OCI-LY3 (cell line): ENCODE measurements around the gene NAPA.

Source experiments
- H2AFZ ChIP-seq: fragments of 200-600, 300-600 bp; shearing (Covaris generic); 2 replicates; pipeline ENCODE4 v1.6.0; 2014; ENCODE audit warnings: antibody characterized with exemption, low read depth, low read length
- H3K27ac ChIP-seq: fragments of 200-600, 300-600 bp; sonication (generic); 2 replicates; pipeline ENCODE4 v1.5.1; 2014; ENCODE audit warnings: mild to moderate bottlenecking, low read length, moderate library complexity, mixed read lengths
- H3K27me3 ChIP-seq: fragments of 200-600, 300-600 bp; sonication (generic); 2 replicates; pipeline ENCODE4 v1.6.1; 2014; ENCODE audit warnings: low read depth, low read length, mixed read lengths
- H3K36me3 ChIP-seq: fragments of 200-600, 300-600 bp; sonication (generic); replicated peaks from 2 replicates; pipeline ENCODE3; 2014; ENCODE audit warnings: low read depth, low read length, mixed read lengths
- H3K4me1 ChIP-seq: fragments of 300-600, 200-600 bp; sonication (generic); 2 replicates; pipeline ENCODE4 v1.6.1; 2014; ENCODE audit warnings: low read length, mixed read lengths
- H3K4me2 ChIP-seq: fragments of 200-600, 300-600 bp; sonication (generic); 2 replicates; pipeline ENCODE4 v1.6.1; 2014; ENCODE audit warnings: low read length, mixed read lengths
- H3K4me3 ChIP-seq: fragments of 300-600, 200-600 bp; sonication (generic); 2 replicates; pipeline ENCODE4 v1.5.1; 2014; ENCODE audit warnings: antibody characterized with exemption, mild to moderate bottlenecking, low read length, moderate library complexity
- H3K79me2 ChIP-seq: fragments of 300-600, 200-600 bp; shearing (Covaris generic); 2 replicates; pipeline ENCODE4 v1.6.1; 2014; ENCODE audit warnings: mild to moderate bottlenecking, low read length, mixed read lengths
- H3K9ac ChIP-seq: fragments of 300-600, 200-600 bp; shearing (Covaris generic); 2 replicates; pipeline ENCODE4 v1.6.0; 2014; ENCODE audit warnings: mild to moderate bottlenecking, low read length, moderate library complexity
- H3K9me3 ChIP-seq: fragments of 200-600, 300-600 bp; shearing (Covaris generic); 2 replicates; pipeline ENCODE4 v1.6.1; 2014; ENCODE audit warnings: low read length, mixed read lengths; ENCODE audit not compliant: insufficient read depth
- H4K20me1 ChIP-seq: fragments of 200-600, 300-600 bp; sonication (generic); 2 replicates; pipeline ENCODE4 v1.6.1; 2016; ENCODE audit warnings: low read length, mixed read lengths; ENCODE audit not compliant: insufficient read depth
- EZH2phosphoT487 ChIP-seq: fragments of 200-600 bp; shearing (Covaris generic); IDR thresholded peaks from 2 replicates; pipeline ENCODE4 v1.6.1; 2018; ENCODE audit warnings: antibody characterized with exemption, mixed run types, low read depth
- TF ChIP-seq, protein P1 (sequence below): fragments of 200-600, 300-600 bp; sonication (generic); IDR thresholded peaks from 2 replicates; pipeline ENCODE4 v1.5.1; 2014; ENCODE audit warnings: antibody characterized with exemption, low read length, low read depth

NAPA gene

DNA sequence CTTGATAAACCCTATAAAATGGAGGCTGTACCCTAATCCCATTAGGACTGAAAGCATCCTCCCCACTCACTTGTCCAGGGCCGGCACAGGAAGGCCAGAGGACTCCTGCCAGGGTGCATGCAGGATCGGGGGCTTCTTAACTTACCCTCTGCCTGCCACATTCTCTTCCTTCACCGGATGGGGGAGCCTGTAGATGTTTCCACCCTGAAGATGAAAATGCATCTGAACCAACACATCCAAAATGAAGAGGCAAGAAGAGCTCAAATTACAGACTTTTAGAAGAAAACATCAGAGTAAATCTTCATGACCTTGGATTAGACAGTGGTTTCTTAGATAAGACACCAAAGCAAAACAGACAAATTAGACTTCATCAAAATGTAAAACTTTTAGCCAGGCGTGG lies 25.9 kb upstream of the NAPA start:
- no peak overlapping the region for H2AFZ ChIP-seq
- H4K20me1 ChIP-seq: no peaks in the 10 kb centered on the region
- H3K4me1 ChIP-seq: peaks cover 7% of the 10 kb centered on the region; the same call in 1 of the 2 replicates
- H3K4me3 ChIP-seq: no peak overlapping the region
- H3K79me2 ChIP-seq: no peaks in the 10 kb centered on the region
- H3K27me3 ChIP-seq: 0 out of 2 replicates have a peak, but pooled peaks cover 2% of the 10 kb centered on the region
- no peak overlapping the region for H3K4me2 ChIP-seq
- no peak overlapping the region for H3K9ac ChIP-seq
- H3K36me3 ChIP-seq: no peaks in the 10 kb centered on the region
- no peak overlapping the region for H3K27ac ChIP-seq
- H3K9me3 ChIP-seq: no peaks in the 10 kb centered on the region
- TF ChIP-seq, protein P1, sequence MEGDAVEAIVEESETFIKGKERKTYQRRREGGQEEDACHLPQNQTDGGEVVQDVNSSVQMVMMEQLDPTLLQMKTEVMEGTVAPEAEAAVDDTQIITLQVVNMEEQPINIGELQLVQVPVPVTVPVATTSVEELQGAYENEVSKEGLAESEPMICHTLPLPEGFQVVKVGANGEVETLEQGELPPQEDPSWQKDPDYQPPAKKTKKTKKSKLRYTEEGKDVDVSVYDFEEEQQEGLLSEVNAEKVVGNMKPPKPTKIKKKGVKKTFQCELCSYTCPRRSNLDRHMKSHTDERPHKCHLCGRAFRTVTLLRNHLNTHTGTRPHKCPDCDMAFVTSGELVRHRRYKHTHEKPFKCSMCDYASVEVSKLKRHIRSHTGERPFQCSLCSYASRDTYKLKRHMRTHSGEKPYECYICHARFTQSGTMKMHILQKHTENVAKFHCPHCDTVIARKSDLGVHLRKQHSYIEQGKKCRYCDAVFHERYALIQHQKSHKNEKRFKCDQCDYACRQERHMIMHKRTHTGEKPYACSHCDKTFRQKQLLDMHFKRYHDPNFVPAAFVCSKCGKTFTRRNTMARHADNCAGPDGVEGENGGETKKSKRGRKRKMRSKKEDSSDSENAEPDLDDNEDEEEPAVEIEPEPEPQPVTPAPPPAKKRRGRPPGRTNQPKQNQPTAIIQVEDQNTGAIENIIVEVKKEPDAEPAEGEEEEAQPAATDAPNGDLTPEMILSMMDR: peak; percentile 21; the same call in 1 of the 2 replicates
- TF ChIP-seq EZH2phosphoT487: no peak

DNA sequence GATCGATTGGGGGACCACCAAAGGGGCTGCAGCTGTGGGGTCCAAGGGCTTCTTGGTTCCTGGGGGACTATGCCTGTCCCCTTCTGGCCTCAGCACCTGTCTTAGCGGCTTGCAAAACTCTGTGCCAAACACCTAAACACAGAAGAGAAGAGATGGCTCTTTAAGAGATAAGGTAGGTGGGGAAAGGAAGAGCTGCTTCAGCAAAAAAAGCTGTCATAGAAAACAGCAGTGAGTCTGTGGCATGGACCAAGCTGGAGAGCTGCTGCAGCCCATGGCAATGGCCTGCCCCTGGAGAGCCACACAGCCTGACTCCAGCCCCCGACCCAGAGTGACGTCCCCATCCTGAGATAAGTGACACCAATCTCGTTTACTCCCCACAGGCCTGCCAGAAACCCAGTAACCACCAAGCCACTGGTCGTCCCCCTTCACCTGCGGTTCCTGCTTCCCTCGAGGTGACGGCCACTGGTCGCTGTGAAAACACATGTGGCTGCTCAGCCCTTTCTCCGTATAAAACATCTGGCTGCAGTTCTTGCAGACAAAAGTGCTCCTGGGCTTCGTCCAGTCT lies 25.0 kb upstream of the NAPA start:
- Histone ChIP-seq H3K27ac (no peak overlapping the region), H4K20me1 (no peaks in the 10 kb centered on the region), H3K4me1 (peaks cover 7% of the 10 kb centered on the region; the same call in 1 of the 2 replicates), H3K4me2 (no peak overlapping the region), H3K36me3 (no peaks in the 10 kb centered on the region), H3K4me3 (no peak overlapping the region), H3K9me3 (no peaks in the 10 kb centered on the region), H2AFZ (no peak overlapping the region), H3K79me2 (no peaks in the 10 kb centered on the region), H3K27me3 (0 out of 2 replicates have a peak, but pooled peaks cover 2% of the 10 kb centered on the region), H3K9ac (no peak overlapping the region)
- TF ChIP-seq EZH2phosphoT487: no peak
- TF ChIP-seq, protein P1: no peak

DNA sequence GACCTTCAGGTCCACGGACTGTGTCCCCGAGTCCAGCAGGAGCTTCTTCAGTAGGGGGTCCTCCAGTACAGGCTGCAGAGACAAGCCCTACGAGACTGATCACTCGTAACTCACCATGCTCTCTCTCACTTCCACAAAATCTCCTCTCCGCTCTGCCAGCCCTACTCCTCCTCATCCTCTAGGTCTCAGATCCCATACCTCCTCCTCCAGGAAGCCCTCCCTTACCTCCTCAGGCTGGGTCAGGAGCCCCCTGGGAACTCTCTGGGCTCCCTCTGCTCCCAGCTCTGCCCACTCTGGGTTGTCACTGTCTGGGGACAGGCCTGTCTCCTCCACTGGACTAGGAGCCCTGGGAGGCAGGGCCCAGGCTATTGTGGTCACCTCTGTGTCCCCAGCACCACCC lies 23.9 kb upstream of the NAPA start:
- Histone ChIP-seq H3K36me3 (no peaks in the 10 kb centered on the region), H3K79me2 (no peaks in the 10 kb centered on the region), H3K9me3 (no peaks in the 10 kb centered on the region), H3K27ac (no peak overlapping the region), H4K20me1 (no peaks in the 10 kb centered on the region), H3K4me3 (no peak overlapping the region), H3K9ac (no peak overlapping the region), H3K4me1 (peaks cover 7% of the 10 kb centered on the region; the same call in 1 of the 2 replicates), H3K4me2 (0 out of 2 replicates have a peak overlapping the region, but pooled peaks have one; percentile 20), H3K27me3 (0 out of 2 replicates have a peak, but pooled peaks cover 2% of the 10 kb centered on the region), H2AFZ (no peak overlapping the region)
- TF ChIP-seq EZH2phosphoT487: no peak

DNA sequence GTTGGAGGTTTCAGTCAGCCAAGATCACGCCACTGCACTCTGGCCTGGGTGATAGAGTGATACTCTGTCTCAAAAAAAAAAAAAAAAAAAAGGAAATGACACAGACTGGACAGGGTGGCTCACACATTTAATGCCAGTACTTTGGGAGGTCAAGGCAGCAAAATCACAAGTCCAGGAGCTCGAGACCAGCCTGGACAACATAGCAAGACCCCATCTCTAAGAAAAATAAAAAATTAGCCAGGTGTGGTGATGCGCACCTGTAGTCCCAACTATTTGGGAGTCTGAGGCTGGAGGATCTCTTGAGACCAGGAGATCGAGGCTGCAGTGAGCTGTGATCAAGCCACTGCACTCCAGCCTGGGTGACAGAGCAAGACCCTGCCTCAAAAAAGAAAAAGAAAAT lies 22.6 kb upstream of the NAPA start:
- H3K27me3 ChIP-seq: peaks cover 2% of the 10 kb centered on the region; the same call in 1 of the 2 replicates
- no peak for TF ChIP-seq EZH2phosphoT487
- TF ChIP-seq, protein P1: no peak
- H3K36me3 ChIP-seq: no peaks in the 10 kb centered on the region
- H3K9ac ChIP-seq: no peak overlapping the region
- no peaks in the 10 kb centered on the region for H4K20me1 ChIP-seq
- H3K79me2 ChIP-seq: no peaks in the 10 kb centered on the region
- peaks cover 7% of the 10 kb centered on the region; the same call in 1 of the 2 replicates for H3K4me1 ChIP-seq
- no peak overlapping the region for H3K4me3 ChIP-seq
- H2AFZ ChIP-seq: no peak overlapping the region
- no peaks in the 10 kb centered on the region for H3K9me3 ChIP-seq
- no peak overlapping the region for H3K4me2 ChIP-seq
- no peak overlapping the region for H3K27ac ChIP-seq
